ENCODE measurements around the gene ATP2C2. TPM values are rescaled to one million over a fixed set of nuclear protein-coding genes. Genes with fewer than 3 reads are reported as not detected.

The ATP2C2 gene
- total RNA-seq, 1 experiment from 2014 or later, result 4.0 TPM

DNA sequence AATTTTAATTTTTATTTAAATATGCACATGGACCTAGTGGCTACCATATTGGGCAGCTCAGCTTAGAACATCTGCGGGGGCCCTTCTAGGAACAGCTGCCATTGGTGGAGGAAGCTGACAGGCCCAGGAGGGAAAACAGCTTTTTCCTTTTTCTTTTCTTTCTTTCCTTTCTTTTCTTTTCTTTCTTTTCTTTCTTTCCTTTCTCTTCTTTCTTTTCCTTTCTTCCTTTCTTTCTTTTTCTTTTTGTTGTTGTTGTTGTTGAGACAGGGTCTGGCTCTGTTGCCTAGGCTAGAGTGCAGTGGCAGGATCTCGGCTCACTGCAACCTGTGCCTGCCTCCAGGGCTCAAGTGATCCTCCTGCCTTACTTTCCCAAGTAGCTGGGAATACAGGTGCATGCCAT, 43.4 kb downstream of the ATP2C2 start:
- no peaks in the 10 kb centered on the region for H3K27me3 ChIP-seq (ENCODE audit: insufficient read depth, low read length)
- no peak overlapping the region for H3K4me2 ChIP-seq (ENCODE audit: insufficient read depth, insufficient read length, low read length)
- peaks cover 3 to 9% of the 10 kb centered on the region in 2 experiments; a peak in 3 of 4 replicates for H3K4me1 Mint-ChIP-seq
- no peak overlapping the region for H2BK20ac ChIP-seq (ENCODE audit: low read depth, low read length, poor library complexity, severe bottlenecking)
- H3K4me3 Mint-ChIP-seq, result no peak overlapping the region; a peak in 1 of 5 replicates
- H4K91ac ChIP-seq (ENCODE audit: insufficient read length, low read depth, low read length), result no peak overlapping the region
- H3K27ac ChIP-seq (ENCODE audit: insufficient read length, low read depth, low read length), result no peak overlapping the region
- H3K4ac ChIP-seq (ENCODE audit: low read depth, low read length), result no peak overlapping the region
- H3K56ac ChIP-seq (ENCODE audit: insufficient read length, low read depth, low read length), result no peak overlapping the region
- H3K27me3 Mint-ChIP-seq (ENCODE audit: low read depth), result peaks cover 10% of the 10 kb centered on the region
- H3K27ac Mint-ChIP-seq, result no peak overlapping the region
- no peaks in the 10 kb centered on the region for H3K4me1 ChIP-seq (ENCODE audit: insufficient read depth, low read length)
- H2AK5ac ChIP-seq (ENCODE audit: insufficient read length, low read length), result no peak overlapping the region
- H3K36me3 Mint-ChIP-seq (ENCODE audit: insufficient read depth in 1 of 3, low read depth in 3 of 3), result no peaks in the 10 kb centered on the region
- no peaks in the 10 kb centered on the region for H3K79me2 ChIP-seq (ENCODE audit: insufficient read depth, low read length)
- TF ChIP-seq CTCF (conservative IDR thresholded peaks at IDR 0.05), result no peak
- no peak overlapping the region for H2BK120ac ChIP-seq (ENCODE audit: low read depth, low read length, poor library complexity, severe bottlenecking)
- no peak overlapping the region for H3K14ac ChIP-seq (ENCODE audit: insufficient read depth, low read length)
- H3K9me3 ChIP-seq (ENCODE audit: control insufficient read depth, low read depth, low read length), result no peaks in the 10 kb centered on the region
- H4K5ac ChIP-seq (ENCODE audit: insufficient read length, low read depth, low read length), result no peak overlapping the region
- DNase-seq, result no peak
- H3K9ac ChIP-seq (ENCODE audit: extremely low read depth, insufficient read length, low read length), result no peak overlapping the region
- H3K23me2 ChIP-seq (ENCODE audit: insufficient read length, low read depth, low read length, poor library complexity, severe bottlenecking), result no peaks in the 10 kb centered on the region
- H3K18ac ChIP-seq (ENCODE audit: insufficient read length, low read depth, low read length), result no peak overlapping the region
- H4K8ac ChIP-seq (replicated peaks; ENCODE audit: insufficient read length, low read depth, low read length), result no peak overlapping the region
- H2BK12ac ChIP-seq (ENCODE audit: insufficient read length, low read depth, low read length), result no peak overlapping the region
- no peaks in the 10 kb centered on the region for H4K20me1 ChIP-seq (ENCODE audit: control insufficient read depth, insufficient read depth, insufficient read length)
- no peaks in the 10 kb centered on the region for H3K79me1 ChIP-seq (ENCODE audit: insufficient read depth, low read depth, low read length, poor library complexity, severe bottlenecking)
- no CpG with 5 or more reads among the region's 2 CpGs for WGBS (ENCODE audit: extremely low coverage, insufficient read length, low lambda C conversion rate)
- no peak overlapping the region for H3T11ph ChIP-seq (ENCODE audit: low read length)
- no peak overlapping the region for H2AFZ ChIP-seq (ENCODE audit: low read length)
- H2BK15ac ChIP-seq (ENCODE audit: low read depth, low read length), result no peak overlapping the region
- no peak overlapping the region for H2BK5ac ChIP-seq (ENCODE audit: insufficient read length, low read length)
- no peak overlapping the region for H3K23ac ChIP-seq (ENCODE audit: insufficient read length, low read depth, low read length)
- H3K9me3 Mint-ChIP-seq, result no peaks in the 10 kb centered on the region; a peak in 1 of 5 replicates

All from H9 (cell line).